Eye (tissue), 1 donor: ENCODE results near the gene ASB10.

Experiments used
- DNase-seq: peaks from one replicate; pipeline ENCODE4 v3.0.0-alpha.2; 2015

The ASB10 gene

GRCh38 chr7:151210087-151210854 is 23.2 kb upstream of the ASB10 start, which contains the start of gene H2BK1:
TSS of gene H2BK1 (minus strand) at chr7:151210488. CDS start at chr7:151210318, 170 bp downstream.
- no peak for DNase-seq

GRCh38 chr7:151209588-151209987 is 22.5 kb upstream of the ASB10 start:
- DNase-seq, result no peak

GRCh38 chr7:151208253-151208862 is 21.3 kb upstream of the ASB10 start:
- DNase-seq, result no peak

- DNase-seq, result no peak
Observed at GRCh38 chr7:151207804-151208203, 20.8 kb upstream of the ASB10 start.

- DNase-seq, result no peak
Observed at GRCh38 chr7:151207315-151207714, 20.3 kb upstream of the ASB10 start.

GRCh38 chr7:151206914-151207313 is 19.9 kb upstream of the ASB10 start:
- DNase-seq, result no peak

GRCh38 chr7:151205730-151206129 is 18.7 kb upstream of the ASB10 start:
- no peak for DNase-seq

- no peak for DNase-seq
Observed at GRCh38 chr7:151204383-151205032, 17.5 kb upstream of the ASB10 start.

GRCh38 chr7:151202836-151203235 is 15.8 kb upstream of the ASB10 start:
- DNase-seq, result no peak

GRCh38 chr7:151201751-151202150 is 14.7 kb upstream of the ASB10 start:
- DNase-seq, result no peak

GRCh38 chr7:151201344-151201743 is 14.3 kb upstream of the ASB10 start:
- DNase-seq, result no peak

GRCh38 chr7:151198945-151199848 is 12.1 kb upstream of the ASB10 start:
- DNase-seq, result peak; percentile 85

- no peak for DNase-seq
Observed at GRCh38 chr7:151197932-151198331, 10.9 kb upstream of the ASB10 start.

- DNase-seq, result no peak
Observed at GRCh38 chr7:151195616-151196450, 8.8 kb upstream of the ASB10 start.

- no peak for DNase-seq
Observed at GRCh38 chr7:151194188-151194587, 7.1 kb upstream of the ASB10 start.

- no peak for DNase-seq
Observed at GRCh38 chr7:151193203-151193978, 6.3 kb upstream of the ASB10 start.

- DNase-seq, result no peak
Observed at GRCh38 chr7:151192002-151192539, 5.0 kb upstream of the ASB10 start.

- no peak for DNase-seq
Observed at GRCh38 chr7:151191544-151191943, 4.5 kb upstream of the ASB10 start.

GRCh38 chr7:151189038-151189437 is 2.0 kb upstream of the ASB10 start:
- no peak for DNase-seq

GRCh38 chr7:151188252-151188542 is 1.1 kb upstream of the ASB10 start:
- no peak for DNase-seq
